GM12878 (cell line): Measurements from ENCODE around the gene BGLAP. TPM values are rescaled to one million over a fixed set of nuclear protein-coding genes. Genes with fewer than 3 reads are reported as not detected.

Experiments
- ATAC-seq: fragments of 200-7000 bp; cut with Tn5 transposase; 3 replicates; pipeline ENCODE4 v1.9.1; 2020; ENCODE audit warnings: mild to moderate bottlenecking, moderate library complexity
- BruUV-seq: library from RNA; stranded (reverse); fragments of 400-500 nt; replicated peaks from 2 replicates; lab custom pipeline; 2021; lab: Mats Ljungman, UMichigan
- CTCF ChIA-PET: fragments of 300-600 bp; sonication (Branson Sonifier 250); formaldehyde crosslinking; extraction: SDS; loops from one replicate; lab custom pipeline; 2021; ENCODE audit warnings: inconsistent platforms; lab: Yijun Ruan, JAX
- POLR2A ChIA-PET: fragments of 350-600 bp; formaldehyde crosslinking; extraction: SDS; loops from one replicate; lab custom pipeline; 2021; ENCODE audit warnings: inconsistent platforms; lab: Charles Lee
- RAD21 ChIA-PET: fragments of 300-600 bp; sonication (Branson Sonifier 250); formaldehyde crosslinking; loops from one replicate; lab custom pipeline; 2023; ENCODE audit warnings: antibody characterized with exemption; ENCODE audit not compliant: unreplicated experiment; lab: Charles Lee
- SMC1A ChIA-PET: fragments of 300-600 bp; sonication (Branson Sonifier 250); formaldehyde crosslinking; loops from one replicate; lab custom pipeline; 2023; ENCODE audit not compliant: unreplicated experiment, uncharacterized antibody; lab: Charles Lee
- DNase-seq: peaks from one replicate; pipeline ENCODE4 v3.0.0-alpha.2; 2011; ENCODE audit warnings: low read depth, low spot score
- FAIRE-seq: peaks from 3 replicates; lab custom pipeline; 2011; peaks lifted over from hg19 to GRCh38; lab: Jason Lieb, UNC
- H2AFZ ChIP-seq: 2 replicates; pipeline ENCODE4 v1.6.0; 2011; ENCODE audit warnings: low read depth, low read length, control low read depth; ENCODE audit not compliant: control insufficient read depth
- H3K27ac ChIP-seq: 2 replicates; pipeline ENCODE4 v1.5.1; 2011; ENCODE audit warnings: control low read depth; ENCODE audit not compliant: control insufficient read depth, insufficient read depth
- H3K27me3 ChIP-seq, 2 experiments: replicated peaks in 1 of 2; 2 replicates each; pipeline versions ENCODE4 v1.6.0 to v1.6.1; 2011; ENCODE audit warnings: low read length in 1 of 2; ENCODE audit not compliant: control insufficient read depth in 2 of 2, insufficient read depth in 2 of 2
- H3K36me3 ChIP-seq, 2 experiments: 2 replicates each; pipeline ENCODE4 v1.5.1; 2011; ENCODE audit warnings: low read length in 1 of 2; ENCODE audit not compliant: control insufficient read depth in 2 of 2, insufficient read depth in 2 of 2
- H3K4me1 ChIP-seq: 2 replicates; pipeline ENCODE4 v1.6.1; 2011; ENCODE audit warnings: mild to moderate bottlenecking, low read length, moderate library complexity, mixed read lengths; ENCODE audit not compliant: control insufficient read depth, insufficient read depth
- H3K4me2 ChIP-seq: 2 replicates; pipeline ENCODE4 v1.6.0; 2011; ENCODE audit warnings: control low read depth; ENCODE audit not compliant: control insufficient read depth, insufficient read depth
- H3K4me3 ChIP-seq: fragments of 200-600 bp; sonication (generic); 2 replicates; pipeline ENCODE4 v1.5.1; 2016
- H3K79me2 ChIP-seq: 2 replicates; pipeline ENCODE4 v1.6.0; 2011; ENCODE audit warnings: low read length; ENCODE audit not compliant: control insufficient read depth, insufficient read depth
- H3K9ac ChIP-seq: 2 replicates; pipeline ENCODE4 v1.8.0; 2011; ENCODE audit warnings: low read length, control low read depth, mixed read lengths; ENCODE audit not compliant: control insufficient read depth, insufficient read depth
- H3K9me3 ChIP-seq: replicated peaks from 3 replicates; pipeline ENCODE4 v1.5.1; 2011; ENCODE audit warnings: mild to moderate bottlenecking, low read length; ENCODE audit not compliant: control insufficient read depth, insufficient read depth
- H4K20me1 ChIP-seq: 2 replicates; pipeline ENCODE4 v1.6.0; 2011; ENCODE audit not compliant: control insufficient read depth, insufficient read depth
- ZBTB4 ChIP-seq: fragments of 450-650 bp; formaldehyde crosslinking; IDR thresholded peaks from 2 replicates; pipeline ENCODE4 v1.4.0; 2022; ENCODE audit warnings: mild to moderate bottlenecking, moderate library complexity
- WGBS: methylation state at CpG from one replicate; pipeline ENCODE4 v1.1.6; 2016; ENCODE audit warnings: low lambda C conversion rate; ENCODE audit not compliant: insufficient replicate concordance, insufficient coverage; ENCODE audit errors: missing lambda C conversion rate; 5-methylcytosine and 5-hydroxymethylcytosine counted together
- in situ Hi-C: fragments of 300-500 bp; cut with MboI; formaldehyde crosslinking; loops from 9 replicates; pipeline ENCODE4 v1.14.3; 2018; ENCODE audit warnings: mixed read lengths
- intact Hi-C: fragments of 100-400 bp; cut with micrococcal nuclease; formaldehyde crosslinking; loops from one replicate; pipeline ENCODE4 v1.14.2; 2022; ENCODE audit not compliant: unreplicated experiment
- polyA plus RNA-seq, 11 experiments: library from polyadenylated mRNA; depleted of rRNA in 4 of 11; unstranded in 6 of 11; stranded (reverse) in 5 of 11; fragments of >200 nt; fragmentation: Nextera tagmentation in 4 of 11; fragmentation: Illumina TruSeq in 1 of 11; extraction: Ambion mirVana in 4 of 11; extraction: Trizol in 1 of 11; gene quantifications; 1 replicate in 1 of 11; 2 replicates in 10 of 11; pipeline versions ENCODE4 v1.2.1 to v1.2.3, GENCODE V29; 2011 to 2016; ENCODE audit warnings: inconsistent platforms in 2 of 11, missing spikeins in 2 of 11, low read depth in 1 of 11
- total RNA-seq, 4 experiments: library from RNA; depleted of rRNA in 3 of 4; stranded (reverse); fragments of >200 nt in 3 of 4; fragmentation: Illumina TruSeq in 1 of 4; extraction: Trizol in 1 of 4; gene quantifications; 2 replicates each; pipeline versions ENCODE4 v1.2.1 to v1.2.3, GENCODE V29; 2013 to 2021

BGLAP gene
- total and polyA plus RNA-seq, 10 of the 15 experiments (the other 5 are each of a cell fraction or from before 2014, with no cell fraction given) = 0.20 to 1.8 (median 0.40) TPM; not detected in 3

- SMC1A ChIA-PET = interaction anchor here (1.3 to 1.9 kb wide), 3 partner anchors 9 to 85 kb away, joined by 3 to 5 read pairs (median 4); partner anchors contain the start of gene BGLAP
- no peak for FAIRE-seq
These were observed 9.6 kb upstream of the BGLAP start for GRCh38 chr1:156232201-156232894.

More at GRCh38 chr1:156232201-156232894, 9.6 kb upstream of the BGLAP start:
- Histone ChIP-seq H3K27ac (no peak overlapping the region), H3K36me3 (peaks cover 4 to 14% of the 10 kb centered on the region in 2 experiments), H3K79me2 (no peaks in the 10 kb centered on the region), H3K27me3 (no peaks in the 10 kb centered on the region), H3K9me3 (no peaks in the 10 kb centered on the region), H2AFZ (no peak overlapping the region), H3K4me1 (peaks cover 12% of the 10 kb centered on the region), H4K20me1 (no peaks in the 10 kb centered on the region), H3K4me2 (no peak overlapping the region), H3K4me3 (no peak overlapping the region), H3K9ac (no peak overlapping the region)
- intact Hi-C loops (no loop called here), in situ Hi-C loops (no loop called here)
- BruUV-seq = no TSS peak
- no peak for DNase-seq
- CTCF ChIA-PET = interaction anchor here (0.6 to 1.6 kb wide), 3 partner anchors 86 to 175 kb away, joined by 3 to 7 read pairs (median 5); no protein-coding TSS in a partner anchor
- no peak for ATAC-seq
- RAD21 ChIA-PET = interaction anchor here (0.9 kb wide), 1 partner anchor 87 kb away, joined by 3 read pairs; no protein-coding TSS in a partner anchor
- POLR2A ChIA-PET = interaction anchor here (0.6 to 1.2 kb wide), 7 partner anchors 35 to 535 kb away, joined by 3 to 4 read pairs (median 3); partner anchors contain the start of genes PRCC and TMEM79
- no peak for TF ChIP-seq ZBTB4
- WGBS = 96% methylated on average over 12 of the region's 12 CpGs
